ENCODE measurements around the gene NAA60. TPM values are rescaled to one million over a fixed set of nuclear protein-coding genes. Genes with fewer than 3 reads are reported as not detected.
"Not testable (repeated sequence)": the region's sequence is repeated elsewhere in the genome, so short reads cannot be mapped to it uniquely, and the experiment has no call there.

The NAA60 gene
- total RNA-seq, 2 donors from 2014 or later: 35.4 to 38.2 TPM

DNA sequence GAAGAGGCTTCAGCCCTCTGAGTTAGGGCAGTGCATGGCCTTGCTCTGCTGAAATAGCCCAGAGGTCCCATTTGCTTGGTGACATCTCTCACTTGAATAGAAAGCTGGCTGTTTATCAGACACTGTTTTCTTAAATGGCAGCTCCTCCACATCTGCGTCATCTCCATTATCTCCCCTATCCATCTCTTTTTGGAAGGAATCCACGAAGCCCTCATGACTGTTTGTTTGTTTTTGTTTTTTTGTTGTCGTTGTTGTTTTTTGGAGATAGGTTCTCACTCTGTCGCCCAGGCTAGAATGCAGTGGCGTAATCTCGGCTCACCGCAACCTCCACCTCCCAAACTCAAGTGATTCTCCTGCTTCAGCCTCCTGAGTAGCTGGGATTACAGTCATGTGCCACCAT lies 16.6 kb downstream of the NAA60 start:
- ATAC-seq (no peak), DNase-seq (no peak)
- intact Hi-C loops (cut with DNase I): no loop called here

DNA sequence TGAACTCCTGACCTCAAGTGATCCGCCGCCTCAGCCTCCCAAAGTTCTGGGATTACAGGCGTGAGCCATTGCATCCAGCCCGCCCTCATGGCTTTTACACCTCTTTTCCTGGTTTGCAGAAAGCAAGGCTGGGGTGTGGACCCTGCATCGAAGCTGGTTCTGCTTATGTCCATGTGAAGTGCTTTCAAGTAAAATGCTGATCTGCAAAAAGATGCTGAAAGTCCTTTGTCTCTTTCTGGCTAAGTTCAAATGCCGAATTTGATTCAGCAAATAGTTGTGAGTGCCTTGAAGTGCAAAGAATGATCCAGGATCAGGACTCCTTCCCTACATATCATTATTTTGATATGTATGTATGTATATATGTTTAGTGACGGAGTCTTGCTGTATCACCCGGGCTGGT lies 17.1 kb downstream of the NAA60 start:
- DNase-seq: no peak
- intact Hi-C loops (cut with DNase I): no loop called here
- no peak for ATAC-seq

DNA sequence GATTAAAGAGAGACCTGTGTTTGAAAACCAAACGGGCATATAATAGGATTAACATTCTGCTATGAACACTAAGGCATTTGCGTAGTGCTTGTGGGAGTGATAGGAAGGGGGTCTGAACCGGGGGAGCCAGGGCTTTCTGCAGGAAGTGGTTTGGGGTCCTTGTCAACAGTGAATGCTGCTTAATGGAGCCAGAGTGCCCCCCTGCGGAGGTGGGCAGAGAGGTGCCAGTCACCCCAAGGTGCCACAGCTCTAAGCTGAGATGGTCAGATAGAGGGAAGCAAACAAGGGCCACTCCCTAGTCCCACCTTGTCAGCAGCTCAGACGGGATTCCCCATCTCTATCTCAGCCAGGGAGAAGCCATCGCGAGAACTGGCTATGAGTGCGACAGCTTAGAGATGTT lies 17.7 kb downstream of the NAA60 start:
- intact Hi-C loops (cut with DNase I): no loop called here
- ATAC-seq (no peak), DNase-seq (no peak)

DNA sequence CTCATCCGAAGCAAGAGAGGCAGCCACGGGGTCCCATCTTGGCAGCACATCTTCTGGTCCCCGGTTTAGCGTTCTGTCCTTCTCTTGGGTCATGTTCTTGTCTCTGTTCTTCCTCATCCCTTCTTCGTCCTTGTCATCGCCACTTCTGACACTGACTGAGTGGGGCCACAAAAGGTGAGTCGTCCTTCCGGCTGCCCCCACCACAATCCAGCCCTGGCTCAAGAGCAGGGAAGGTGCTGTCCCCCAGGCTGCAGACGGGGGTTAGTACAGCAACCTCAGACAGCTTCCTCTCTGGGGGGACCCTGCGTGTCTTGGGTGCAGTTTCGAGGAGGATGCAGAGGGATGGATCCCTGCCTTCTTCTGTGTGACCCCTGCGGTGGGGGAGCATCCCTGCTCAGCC lies 21.8 kb downstream of the NAA60 start:
- ATAC-seq (no peak), DNase-seq (no peak)
- intact Hi-C loops (cut with DNase I): no loop called here

DNA sequence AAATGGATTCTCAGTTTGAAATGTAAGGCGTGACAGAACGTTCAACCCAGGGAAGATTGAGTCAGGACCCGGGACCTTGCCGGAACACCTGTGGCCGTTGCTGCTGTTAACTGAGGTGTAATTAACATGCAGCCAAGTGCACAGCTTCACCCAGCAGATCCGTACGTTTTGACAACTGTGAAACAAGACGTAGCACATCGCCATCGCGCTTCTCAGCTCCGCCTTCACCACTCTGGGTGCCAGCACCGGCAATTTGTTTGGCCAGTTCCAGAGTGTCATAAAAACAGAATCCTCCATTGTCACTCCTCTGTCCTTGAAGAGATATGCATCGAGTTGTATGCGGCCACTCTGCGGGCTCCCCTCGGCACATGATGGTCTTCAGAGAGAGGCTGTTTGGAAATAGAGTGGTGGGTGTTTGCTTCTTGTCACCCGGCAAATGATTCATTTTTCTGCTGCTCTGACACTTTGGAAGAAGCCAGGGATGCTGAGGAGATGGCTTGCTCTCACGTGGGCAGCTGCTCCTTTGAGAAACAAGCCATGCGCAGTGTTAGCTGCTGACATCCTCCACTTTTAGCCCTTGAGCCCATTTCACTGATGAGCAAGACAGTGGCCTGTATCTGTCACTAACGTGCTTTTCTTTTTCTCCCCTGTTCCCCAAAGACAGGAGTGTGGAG lies 22.6 kb downstream of the NAA60 start:
- intact Hi-C loops (cut with DNase I): no loop called here
- peak in 1 of 2 donors; percentile 27 for ATAC-seq
- DNase-seq: no peak

DNA sequence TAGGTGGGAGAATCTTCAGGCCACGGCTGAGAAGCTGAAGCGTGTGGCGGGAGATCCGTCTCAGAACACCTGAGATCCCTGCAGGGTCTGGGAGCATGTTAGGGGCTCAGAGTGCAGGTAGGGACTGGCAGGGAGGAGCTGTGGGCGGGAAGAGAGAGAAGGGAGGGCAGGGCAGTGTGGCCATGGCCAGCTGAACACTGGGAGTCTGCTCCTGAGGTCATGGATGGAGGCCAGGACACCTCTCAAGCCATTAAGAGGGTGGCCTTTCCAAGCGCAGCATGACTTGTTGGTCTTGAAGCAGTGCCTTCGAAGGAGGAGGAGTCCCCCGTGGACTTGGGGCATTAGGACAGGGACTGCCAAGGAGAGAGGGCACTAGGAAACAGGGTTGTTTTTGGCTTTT lies 23.7 kb downstream of the NAA60 start:
- intact Hi-C loops (cut with DNase I): no loop called here
- peak in 1 of 2 donors; percentile 14 for ATAC-seq

DNA sequence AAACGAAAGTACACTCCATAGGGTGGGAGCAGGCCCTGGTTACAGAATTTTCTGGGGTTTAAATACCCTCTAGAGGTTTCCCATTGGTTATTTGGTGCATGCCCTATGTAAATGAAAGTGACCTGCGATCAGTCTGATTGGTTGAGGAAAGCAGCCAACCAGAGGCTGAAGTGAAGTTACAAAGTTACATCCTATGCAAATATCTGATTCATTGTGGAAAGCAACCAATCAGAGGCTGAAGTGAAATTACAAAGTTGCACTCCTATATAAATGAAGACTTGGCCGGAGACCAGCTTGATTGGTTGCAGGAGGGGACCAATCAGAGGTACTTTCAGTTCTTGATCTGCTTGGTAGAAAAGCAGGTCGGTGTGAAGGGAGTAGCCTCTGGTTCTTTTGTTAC lies 24.4 kb downstream of the NAA60 start:
- intact Hi-C loops (cut with DNase I): no loop called here
- DNase-seq: no peak
- no peak for ATAC-seq

More for the DNA sequence above, 23.7 kb downstream of the NAA60 start:
- no peak for DNase-seq

DNA sequence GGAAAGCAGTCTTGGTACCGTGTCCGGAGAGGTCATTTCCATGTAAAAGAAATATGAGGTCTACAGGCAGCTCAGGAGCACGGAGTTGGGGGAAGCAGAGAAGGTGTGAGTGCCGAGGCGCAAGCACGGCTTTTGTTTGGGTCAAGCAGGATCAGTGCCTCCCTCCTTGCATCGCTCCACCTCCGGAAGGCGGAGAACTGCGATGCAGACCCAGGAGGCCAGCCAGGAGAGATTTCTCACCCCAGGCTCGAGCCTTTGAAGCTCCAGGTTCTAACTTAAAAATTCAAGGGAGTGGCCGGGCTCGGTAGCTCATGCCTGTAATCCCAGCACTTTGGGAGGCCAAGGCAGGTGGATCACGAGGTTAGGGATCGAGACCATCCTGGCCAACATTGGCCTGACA lies 25.0 kb downstream of the NAA60 start:
- ATAC-seq (peak in 1 of 2 donors; percentile 25), DNase-seq (no peak)
- intact Hi-C loops (cut with DNase I): no loop called here

DNA sequence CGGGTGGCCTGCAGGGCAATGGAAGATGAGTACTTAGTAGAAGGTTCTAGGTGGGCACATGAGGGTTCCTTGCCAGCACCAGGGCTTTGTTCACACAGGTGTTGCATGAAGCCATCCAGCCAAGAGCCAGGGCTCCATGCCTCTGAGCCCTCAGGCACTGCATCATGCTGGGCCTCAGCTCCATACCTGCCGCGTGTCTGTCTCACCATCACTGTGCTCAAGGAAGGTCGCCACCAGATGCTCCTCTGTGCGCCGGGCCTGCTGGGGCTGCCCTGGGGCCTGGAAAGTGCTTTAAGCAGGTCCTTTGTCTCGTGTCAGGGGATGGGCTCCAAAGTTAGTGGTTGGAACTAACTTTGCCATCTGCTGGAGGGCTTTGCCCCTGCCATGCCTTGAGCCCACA lies 26.3 kb downstream of the NAA60 start:
- no peak for ATAC-seq
- intact Hi-C loops (cut with DNase I): no loop called here

DNA sequence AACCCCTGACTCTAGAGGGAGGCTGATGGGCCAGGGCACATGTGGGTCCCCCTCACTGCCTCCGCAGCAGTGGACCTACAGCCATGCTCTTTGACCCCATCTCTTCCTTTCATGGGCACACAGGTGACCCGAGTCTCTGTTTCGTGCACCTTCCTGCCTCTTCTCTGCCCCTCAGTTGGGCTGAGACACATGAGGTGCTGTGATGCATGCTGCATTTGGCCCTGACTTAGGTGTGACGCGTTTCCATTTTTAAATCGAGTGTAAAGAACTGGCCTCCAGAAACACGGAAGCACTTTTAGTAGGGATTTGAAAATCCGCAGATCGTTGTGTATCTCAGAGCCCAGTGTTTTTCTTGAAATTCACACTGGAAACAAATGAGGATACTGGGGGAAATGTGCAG lies 27.2 kb downstream of the NAA60 start:
- intact Hi-C loops (cut with DNase I): no loop called here
- no peak for DNase-seq
- ATAC-seq: no peak

More for the DNA sequence above, 26.3 kb downstream of the NAA60 start:
- DNase-seq: no peak

DNA sequence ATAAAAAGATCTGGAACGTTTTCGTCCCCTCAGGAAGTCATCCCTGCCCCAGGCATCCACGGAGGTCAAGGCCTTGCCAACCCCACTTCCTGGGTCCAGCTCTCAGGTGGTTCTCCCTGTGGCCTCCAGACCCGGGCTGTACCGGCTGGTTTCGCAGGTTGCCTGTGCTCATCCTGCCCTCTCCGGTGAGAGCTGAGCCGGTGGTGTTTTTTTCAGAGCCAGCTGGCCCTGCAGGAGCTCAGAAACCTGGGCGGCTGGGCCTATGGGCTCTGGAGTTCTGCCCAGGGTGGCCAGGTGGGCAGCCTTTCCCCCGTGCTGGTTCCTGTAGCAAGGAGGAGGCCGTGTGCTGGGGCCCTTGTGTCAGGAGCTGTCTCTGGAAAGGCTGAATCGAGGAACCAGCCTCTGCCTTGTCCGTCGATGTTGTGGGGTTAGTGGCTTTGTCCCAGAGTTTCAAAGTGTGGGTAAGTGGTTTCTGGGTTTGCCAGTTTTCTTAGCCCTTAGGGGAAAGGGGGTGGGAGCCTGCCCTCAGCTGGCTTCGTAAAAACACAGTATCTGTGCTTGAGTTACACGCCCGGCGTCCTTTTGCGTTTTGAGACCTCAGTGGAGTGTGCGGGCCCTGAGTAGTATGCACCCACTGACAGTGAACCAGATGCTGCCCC lies 28.2 kb downstream of the NAA60 start:
- ATAC-seq (no peak), DNase-seq (no peak)
- intact Hi-C loops (cut with DNase I): no loop called here

DNA sequence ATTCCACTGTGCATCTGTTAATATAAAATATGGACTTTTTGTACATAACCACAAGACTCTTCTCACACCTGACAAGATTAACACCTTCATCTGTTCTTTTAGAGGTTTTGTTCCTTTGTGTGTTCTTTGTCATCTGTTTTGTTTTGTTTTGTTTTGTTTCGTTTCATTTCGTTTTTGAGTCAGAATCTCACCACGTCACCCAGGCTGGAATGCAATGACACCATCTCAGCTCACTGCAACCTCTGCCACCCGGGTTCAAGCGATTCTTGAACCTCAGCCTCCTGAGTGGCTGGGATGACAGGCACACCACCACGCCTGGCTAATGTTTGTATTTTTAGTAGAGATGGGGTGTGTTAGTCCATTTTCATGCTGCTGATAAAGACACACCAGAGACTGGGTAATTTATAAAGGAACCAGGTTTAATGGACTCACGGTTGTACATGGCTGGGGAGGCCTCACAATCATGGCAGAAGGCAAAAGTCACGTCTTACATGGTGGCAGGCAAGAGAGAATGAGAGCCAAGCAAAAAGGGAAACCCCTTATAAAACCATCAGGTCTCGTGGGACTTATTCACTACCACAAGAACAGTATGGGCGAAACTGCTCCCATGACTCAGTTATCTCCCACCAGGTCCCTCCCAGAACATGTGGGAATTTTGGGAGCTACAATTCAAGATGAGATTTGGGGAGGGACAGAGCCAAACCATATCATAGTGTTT lies 29.6 kb downstream of the NAA60 start:
- no peak for ATAC-seq
- no peak for DNase-seq
- intact Hi-C loops (cut with DNase I): no loop called here

DNA sequence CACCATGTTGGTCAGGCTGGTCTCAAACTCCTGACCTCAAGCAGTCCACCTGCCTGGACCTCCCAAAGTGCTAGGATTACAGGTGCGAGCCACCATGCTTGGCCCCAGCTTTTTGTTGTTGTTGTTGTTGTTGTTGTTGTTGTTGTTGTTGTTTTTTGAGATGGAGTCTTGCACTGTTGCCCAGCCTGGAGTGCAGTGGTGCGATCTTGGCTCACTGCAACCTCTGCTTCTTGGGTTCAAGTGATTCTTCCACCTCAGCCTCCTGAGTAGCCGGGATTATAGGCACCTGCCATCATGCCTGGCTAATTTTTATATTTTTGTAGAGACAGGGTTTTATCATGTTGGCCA lies 30.1 kb downstream of the NAA60 start:
- ATAC-seq; intact Hi-C loops (cut with DNase I); DNase-seq: not testable (repeated sequence)

DNA sequence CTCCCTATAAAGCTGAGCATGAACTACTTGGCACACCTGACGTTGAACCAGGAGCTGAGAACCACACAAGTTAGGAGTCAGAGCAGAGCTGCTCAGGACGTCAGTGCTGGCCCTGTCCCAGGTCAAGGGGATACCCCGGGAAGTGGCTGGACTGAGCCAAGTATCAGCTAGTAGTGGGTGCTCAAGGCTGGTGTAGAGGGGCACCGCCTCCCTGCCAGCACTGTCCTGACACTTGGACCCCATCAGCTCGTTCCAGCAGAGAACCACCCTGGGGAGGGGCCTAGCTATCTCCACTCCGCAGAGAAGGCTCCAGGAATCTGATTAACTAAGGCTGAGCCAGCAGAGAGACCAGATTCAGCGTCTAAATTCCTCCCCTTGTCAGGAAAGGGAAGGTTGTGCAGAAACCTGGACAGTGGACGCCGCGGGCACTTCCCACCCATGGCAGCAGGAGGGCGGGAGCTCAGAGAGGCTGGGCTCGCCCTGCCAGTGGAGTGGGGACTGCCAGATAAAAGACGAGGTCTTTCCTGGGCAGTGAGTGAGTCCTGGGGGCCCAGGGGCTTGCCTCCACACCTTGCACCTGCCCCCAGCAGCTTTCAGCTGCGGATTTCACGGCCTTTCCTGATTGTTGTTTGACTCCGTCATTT lies 30.8 kb downstream of the NAA60 start:
- DNase-seq (no peak), ATAC-seq (peak; percentile 41 to 71)
- intact Hi-C loops (cut with DNase I): no loop called here

DNA sequence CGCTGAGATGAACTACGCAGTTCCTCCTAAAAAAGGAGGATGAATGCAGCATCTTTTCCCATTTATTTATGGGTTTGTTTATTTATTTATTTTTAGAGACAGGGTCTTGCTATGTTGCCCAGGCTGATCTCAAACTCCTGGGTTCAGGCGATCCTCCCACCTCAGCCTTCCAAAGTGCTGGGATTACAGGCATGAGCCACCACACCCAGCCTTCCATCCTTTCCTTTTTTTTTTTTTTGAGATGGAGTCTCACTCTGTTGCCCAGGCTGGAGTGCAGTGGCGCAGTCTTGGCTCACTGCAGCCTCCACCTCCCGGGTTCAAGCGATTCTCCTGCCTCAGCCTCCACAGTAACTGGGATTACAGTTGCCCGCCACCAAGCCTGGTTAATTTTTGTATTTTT lies 31.4 kb downstream of the NAA60 start:
- ATAC-seq; DNase-seq; intact Hi-C loops (cut with DNase I): not testable (repeated sequence)

DNA sequence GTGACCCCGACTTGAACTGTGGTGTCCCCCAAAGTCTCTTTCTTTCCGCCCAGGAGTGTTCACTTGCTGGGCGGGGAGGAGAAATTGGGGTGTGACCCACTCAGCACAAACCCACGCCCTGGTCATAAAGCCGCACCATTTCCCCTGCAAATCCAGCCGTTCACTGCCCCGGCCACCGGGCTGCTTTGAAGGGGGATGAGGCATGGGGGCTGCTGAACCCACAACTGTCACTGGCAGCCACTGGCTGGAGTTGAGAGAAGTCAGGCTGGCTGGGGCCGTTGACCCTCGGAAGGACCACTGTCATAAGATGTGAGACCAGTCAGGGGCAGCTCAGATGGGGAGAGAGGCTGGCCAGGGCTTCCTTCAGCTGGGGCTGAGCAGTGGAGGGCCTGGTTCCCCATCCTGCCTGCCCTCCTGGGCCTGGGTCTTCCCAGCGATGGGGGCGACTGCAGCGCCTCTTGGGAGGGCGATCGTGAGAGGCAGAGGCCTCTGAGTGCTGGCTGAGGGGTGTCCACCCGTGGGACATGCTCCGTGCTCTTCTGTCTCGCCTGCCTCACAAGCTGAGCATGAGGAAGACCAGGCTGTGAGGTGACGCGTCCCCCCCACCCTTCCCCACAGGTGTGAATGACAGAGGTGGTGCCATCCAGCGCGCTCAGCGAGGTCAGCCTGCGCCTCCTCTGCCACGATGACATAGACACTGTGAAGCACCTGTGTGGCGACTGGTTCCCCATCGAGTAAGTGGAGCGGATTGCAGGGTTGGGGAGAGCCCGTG lies 32.3 kb downstream of the NAA60 start:
- no peak for DNase-seq
- no peak for ATAC-seq
- intact Hi-C loops (cut with DNase I): no loop called here

DNA sequence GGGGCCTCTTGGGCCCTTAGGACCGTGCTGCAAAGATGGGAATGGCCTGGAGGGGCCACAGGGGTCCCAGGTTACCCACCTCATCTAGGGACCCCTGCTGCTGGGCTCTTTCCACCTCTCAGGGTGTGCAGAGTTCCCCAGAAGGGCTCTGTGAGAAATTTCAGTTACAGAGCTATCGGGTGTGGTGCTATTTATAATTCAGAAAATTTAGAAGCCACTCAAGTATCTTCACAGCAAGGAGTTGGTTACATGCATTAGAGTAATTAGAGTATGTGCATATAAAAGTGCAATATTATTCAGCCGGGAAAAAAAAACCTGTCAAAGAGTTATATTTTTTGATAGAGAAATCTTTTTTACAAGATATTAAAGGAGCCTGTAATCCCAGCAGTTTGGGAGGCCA lies 32.9 kb downstream of the NAA60 start:
- ATAC-seq (no peak), DNase-seq (no peak)
- intact Hi-C loops (cut with DNase I): no loop called here

DNA sequence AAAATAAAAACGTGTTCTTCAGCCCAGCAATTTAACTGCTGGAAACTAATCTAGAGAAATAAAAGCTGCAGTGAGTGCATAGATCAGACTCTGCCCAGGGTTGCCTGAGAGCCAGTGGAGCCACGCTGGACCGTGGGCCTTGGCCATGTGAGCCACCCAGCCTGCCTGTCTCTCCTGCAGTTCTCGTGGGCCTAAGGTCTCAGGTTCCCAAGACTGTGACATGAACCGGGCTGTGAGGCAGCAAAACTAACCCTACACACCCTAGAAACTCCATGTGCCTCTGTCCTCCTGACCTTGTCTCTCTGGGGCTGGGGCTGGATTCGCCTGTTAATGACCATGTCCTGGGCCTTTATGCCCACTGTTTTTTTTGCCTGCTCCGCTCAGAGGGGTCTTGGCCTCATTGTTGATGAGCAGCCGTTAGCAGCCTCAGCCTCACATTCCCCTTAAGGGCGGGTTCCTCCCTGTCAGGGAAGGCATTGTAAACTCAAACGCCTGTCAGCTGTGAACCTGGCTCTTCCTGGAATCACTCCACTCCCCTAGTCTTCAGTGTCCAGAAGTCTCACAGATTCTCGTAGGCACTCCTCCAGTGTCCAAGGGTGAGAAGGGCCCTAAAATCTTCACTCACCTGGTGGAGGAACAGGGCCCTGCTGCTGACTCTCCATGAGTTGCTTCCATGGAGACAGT lies 34.9 kb downstream of the NAA60 start:
- DNase-seq: no peak
- intact Hi-C loops (cut with DNase I): no loop called here
- ATAC-seq: no peak

DNA sequence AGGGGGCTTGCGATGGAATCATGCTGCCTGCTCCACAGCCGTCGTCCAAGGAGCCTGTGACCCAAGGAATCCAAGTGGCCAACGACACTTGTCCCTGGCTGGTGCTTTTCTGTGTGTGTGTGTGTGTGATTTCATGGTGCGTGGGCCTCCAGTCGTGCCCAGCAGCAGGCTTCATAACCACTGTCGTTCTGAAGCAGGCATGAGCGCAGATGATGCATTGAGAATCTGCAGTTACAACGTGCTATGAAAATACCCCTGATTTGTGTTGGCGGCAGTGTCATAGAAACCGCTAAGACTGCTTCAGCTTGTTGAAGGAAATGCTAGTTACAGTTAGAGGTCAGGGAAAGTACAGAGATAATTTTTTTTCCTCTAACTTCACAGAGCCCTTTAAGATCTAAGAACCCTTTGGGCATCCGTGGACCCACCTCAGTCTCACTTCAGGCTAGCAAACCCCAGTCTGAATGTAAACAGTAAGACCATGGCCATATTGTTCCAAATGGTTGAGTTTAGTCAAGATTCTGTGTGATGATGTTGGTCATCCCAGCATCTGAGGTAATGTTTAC lies 36.3 kb downstream of the NAA60 start:
- no peak for DNase-seq
- intact Hi-C loops (cut with DNase I): no loop called here

More for the DNA sequence above, 36.3 kb downstream of the NAA60 start:
- ATAC-seq: no peak
